RKO (cell line): ENCODE data around the gene DLGAP4.
"Not testable (repeated sequence)": the region's sequence is repeated elsewhere in the genome, so short reads cannot be mapped to it uniquely, and the experiment has no call there.

ENCODE experiments used
- DNase-seq: peaks from one replicate; pipeline ENCODE4 v3.0.0-alpha.2; 2016; ENCODE audit warnings: low spot score

Gene DLGAP4

GRCh38 chr20:36455972-36456625, 150.0 kb downstream of the DLGAP4 start:
- DNase-seq, result no peak

- DNase-seq, result peak; percentile 93
Observed at GRCh38 chr20:36460648-36461599, 154.8 kb downstream of the DLGAP4 start.

- peak; percentile 70 for DNase-seq
Observed at GRCh38 chr20:36461600-36462439, 155.7 kb downstream of the DLGAP4 start.

DNA sequence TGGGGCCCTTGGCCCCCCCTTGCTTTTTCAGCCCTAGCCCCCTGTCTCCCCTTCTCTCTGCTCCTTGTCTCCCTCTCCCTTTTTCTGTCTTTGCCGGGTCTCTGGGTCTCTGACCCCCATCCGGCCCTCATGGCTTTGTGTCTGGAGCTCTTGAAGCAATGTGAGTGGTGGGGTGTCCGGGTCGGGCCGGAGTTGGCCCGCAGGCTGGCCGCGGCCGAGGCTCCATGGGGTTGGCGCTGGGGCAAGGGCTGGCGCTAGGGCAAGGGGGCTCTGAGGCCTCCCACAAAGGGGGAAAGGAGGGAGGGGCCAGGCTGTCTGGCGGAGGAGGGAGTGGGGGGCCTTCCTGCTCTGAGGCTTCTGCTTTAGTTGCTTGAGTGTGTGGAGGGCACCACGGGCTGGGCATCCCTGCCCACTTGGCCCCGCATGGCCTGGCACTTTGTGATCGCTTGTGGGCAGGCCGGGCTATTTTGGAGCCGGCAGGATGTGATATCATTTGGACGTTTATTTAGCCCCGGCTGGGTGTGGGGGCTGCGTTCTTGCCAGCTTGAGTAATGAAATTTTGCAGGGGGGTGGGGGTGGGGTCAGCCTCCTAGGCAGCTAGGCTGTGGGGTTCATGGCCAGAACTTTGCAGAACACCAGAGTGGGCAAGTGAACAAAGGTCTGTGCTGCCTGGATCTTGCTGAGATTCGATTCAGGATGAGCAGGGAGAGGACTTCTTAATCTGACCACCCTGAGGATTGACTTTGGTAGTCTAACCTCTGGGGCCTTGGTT, 156.5 kb downstream of the DLGAP4 start:
- DNase-seq, result peak; percentile 75

- no peak for DNase-seq
Observed at GRCh38 chr20:36463212-36464061, 157.3 kb downstream of the DLGAP4 start.

- DNase-seq, result peak; percentile 66
Observed at GRCh38 chr20:36465109-36466080, 159.3 kb downstream of the DLGAP4 start.

DNA sequence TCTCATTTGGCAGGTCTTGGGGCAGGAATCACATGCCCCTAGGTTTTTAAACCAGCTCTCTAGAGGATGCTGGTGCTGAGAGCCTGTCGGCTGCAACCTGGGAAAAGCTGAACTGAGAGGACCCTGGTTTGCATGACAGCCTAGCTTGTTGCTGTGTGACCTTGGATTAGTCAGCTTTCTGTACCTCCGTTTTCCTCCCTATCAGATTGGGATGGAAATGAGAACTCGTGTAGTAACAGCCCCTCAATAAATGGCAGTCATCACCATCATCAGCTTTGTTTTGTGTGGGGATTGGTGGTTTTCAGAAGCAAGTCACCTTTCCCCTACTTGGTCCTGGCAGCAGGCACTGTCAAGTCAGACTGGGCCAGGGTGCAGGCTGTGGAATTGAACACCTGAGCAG, 159.9 kb downstream of the DLGAP4 start:
- DNase-seq, result no peak

- no peak for DNase-seq
Observed at GRCh38 chr20:36467076-36467999, 161.2 kb downstream of the DLGAP4 start.

GRCh38 chr20:36468149-36469000, 162.2 kb downstream of the DLGAP4 start:
- no peak for DNase-seq

- no peak for DNase-seq
Observed at GRCh38 chr20:36469973-36470372, 163.8 kb downstream of the DLGAP4 start.

- DNase-seq, result no peak
Observed at GRCh38 chr20:36471885-36472636, 165.9 kb downstream of the DLGAP4 start.

DNA sequence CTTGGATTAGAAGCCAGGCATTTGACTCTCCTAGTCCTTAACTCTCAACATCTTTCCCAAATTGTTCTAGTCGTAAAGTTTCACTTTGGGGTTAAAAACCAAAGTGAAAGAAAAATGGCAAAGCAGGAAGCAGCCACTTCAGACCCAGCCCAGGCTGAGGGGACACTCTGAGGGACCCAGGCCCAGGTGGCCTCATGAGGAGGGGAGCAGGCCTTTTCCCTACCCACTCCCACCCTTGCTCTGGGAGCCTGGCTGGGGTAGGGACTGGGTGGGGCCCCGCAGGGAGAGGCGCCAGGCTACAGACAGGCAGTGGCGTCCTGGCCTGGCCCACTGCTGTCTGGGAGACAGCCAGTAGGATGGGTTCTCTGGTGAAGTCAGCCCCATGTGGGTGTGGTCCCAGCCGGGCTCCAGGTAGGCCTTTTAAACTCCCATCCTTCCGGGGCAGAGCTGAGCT, 166.5 kb downstream of the DLGAP4 start:
- no peak for DNase-seq

- DNase-seq, result no peak
Observed at GRCh38 chr20:36473164-36473563, 167.0 kb downstream of the DLGAP4 start.

DNA sequence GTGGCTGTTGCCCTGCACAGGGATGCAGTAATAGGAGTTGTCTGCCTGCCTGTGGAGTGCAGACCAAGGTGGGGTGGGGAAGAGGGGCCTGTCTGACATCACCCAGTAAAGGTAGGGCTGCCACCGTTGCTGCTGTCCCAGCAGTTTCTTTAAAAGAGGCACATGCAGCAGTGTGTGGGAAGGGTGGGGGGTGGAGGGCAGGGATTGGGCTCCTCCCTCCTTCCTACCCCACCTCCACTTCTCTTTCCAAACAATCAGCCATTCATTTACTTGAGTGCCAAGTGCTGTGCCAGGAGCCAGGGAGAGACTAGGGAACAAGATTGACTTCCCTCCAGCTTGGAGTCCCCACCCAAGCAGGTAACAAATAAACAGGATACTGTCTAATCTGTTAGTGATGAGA, 168.4 kb downstream of the DLGAP4 start:
- no peak for DNase-seq

- not testable (repeated sequence) for DNase-seq
Observed at GRCh38 chr20:36475054-36475453, 168.9 kb downstream of the DLGAP4 start.

DNA sequence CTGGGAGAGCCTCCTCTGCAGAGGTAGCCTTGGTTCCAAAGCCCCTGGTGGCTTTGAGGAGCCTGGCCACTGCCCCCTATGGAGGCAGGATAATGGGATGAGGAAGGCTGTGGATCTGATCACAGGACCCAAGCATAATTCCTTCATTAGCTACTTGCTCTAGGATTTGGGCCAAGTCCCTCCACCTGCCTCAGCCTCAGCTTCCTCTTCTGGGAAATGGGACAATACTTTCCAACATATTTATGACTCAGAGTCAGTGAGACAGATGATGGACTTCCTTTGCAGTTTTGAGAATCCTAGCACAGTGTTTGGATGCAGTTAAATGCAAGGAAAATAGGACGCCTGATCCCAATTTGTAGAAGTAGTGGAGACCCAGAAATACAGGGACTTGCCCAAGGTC, 171.3 kb downstream of the DLGAP4 start:
- DNase-seq, result no peak
